Measurements from ENCODE around the gene HAND2. TPM values are rescaled to one million over a fixed set of nuclear protein-coding genes. Genes with fewer than 3 reads are reported as not detected.

Gene HAND2
- total RNA-seq, 1 donor from 2014 or later, result not detected

DNA sequence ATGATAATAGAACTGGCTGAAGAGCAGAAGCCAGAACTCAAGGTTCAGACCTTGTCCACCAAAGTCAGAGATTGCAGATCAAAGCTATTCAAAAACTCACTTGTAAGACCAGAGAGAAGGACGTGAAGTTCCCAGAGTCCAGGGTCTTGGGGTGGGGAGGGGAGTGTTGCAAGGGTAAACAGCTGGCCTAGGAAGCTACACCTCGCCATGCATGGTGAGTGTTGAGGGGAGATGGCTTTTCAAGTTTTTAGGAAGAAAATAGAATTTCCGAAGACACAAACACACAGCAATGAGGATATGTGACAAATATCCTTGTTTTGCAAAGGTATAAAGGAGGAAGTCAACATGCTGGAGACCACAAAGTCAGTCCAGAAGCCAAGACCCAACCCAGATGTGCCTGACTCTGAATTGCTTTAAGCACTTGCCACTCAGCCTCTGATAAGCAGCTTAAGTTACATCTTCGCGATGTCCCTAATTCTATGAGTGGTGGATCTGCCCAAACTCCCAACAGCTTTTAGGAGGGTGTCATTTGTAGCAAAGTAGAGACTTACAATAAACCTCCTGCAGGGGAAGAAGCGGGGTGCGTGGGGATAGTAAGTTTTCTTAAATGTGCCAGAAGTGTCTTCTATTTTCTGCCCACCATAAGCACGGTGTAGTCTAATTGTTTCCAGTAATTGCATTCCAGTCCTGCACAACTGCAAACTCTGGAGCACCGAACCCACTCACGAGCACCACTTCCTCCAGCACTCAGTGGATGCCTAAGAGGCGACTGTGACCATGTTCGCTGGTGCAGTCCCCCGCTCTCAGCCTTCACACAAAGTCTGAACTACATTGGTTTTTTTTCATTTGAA is 26.5 kb downstream of the HAND2 start:
- no peak for DNase-seq (ENCODE audit: low read depth in 2 of 2)

- no peak for DNase-seq (ENCODE audit: low read depth in 2 of 2)
Observed at GRCh38 chr4:173502282-173502681, 27.7 kb downstream of the HAND2 start.

DNA sequence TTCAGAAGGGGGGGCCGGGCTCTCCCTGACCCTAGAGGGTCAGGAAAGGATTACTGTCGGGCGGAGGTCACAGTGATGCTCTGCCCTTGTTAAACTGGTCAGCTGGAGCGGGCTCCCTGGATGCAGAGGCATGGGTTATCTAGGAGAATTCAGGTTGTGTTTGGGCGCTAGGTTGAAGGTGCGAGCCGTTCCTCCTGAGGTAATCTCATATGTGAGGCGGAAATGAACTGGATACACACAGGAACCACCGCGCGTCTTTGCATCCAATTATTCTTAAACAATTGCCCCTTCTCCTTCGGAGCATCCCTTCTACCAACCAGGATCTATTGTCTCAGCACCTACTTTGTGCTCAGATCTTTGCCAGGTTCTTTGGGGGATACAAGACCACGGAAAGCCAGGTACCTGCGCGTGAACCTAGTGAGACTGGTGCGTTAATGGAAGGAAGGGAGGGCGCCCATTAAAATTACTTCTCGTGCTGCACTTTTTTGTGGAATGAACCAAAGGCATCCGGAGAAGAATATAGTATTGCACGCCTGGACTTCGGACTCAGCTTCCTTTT is 28.4 kb downstream of the HAND2 start:
- no peak for DNase-seq (ENCODE audit: low read depth in 2 of 2)

DNA sequence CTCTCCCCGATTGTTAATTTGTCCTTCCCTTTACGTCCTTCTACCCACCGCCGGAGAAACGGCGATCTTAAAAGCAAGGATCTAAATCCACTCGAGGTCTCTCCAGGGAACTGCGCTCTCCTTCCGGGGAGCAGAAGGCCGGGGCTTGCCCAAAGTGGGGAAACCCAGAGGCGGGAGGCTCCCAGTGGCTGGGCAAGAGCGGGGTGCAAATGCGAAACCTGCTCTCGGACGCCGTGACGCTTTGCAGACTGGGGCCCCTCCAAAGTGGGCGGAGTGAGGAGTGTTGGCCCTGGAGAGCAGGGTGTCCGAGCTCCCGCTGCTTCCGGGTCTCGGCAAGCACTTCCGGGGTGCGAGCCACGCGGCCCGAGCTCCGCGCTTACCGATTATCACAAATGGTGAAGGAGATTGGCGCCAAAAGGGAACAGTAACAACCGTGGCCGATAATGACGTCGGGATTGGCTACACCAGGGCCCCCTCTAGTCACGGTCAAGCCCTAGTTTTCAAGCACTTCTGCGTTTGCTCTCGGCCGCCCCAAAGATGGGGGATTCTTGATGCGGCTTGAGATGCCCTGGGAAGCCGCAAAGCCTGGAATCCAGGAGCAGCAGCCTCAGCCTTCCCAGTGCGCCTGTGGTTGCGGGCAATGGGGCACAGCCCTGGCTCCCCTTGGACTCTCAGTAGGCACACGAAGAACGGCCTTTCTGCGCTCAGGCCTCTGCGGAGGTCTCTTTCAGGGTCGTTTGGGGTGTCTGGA is 29.0 kb downstream of the HAND2 start:
- DNase-seq (ENCODE audit: low read depth in 2 of 2), result no peak

DNA sequence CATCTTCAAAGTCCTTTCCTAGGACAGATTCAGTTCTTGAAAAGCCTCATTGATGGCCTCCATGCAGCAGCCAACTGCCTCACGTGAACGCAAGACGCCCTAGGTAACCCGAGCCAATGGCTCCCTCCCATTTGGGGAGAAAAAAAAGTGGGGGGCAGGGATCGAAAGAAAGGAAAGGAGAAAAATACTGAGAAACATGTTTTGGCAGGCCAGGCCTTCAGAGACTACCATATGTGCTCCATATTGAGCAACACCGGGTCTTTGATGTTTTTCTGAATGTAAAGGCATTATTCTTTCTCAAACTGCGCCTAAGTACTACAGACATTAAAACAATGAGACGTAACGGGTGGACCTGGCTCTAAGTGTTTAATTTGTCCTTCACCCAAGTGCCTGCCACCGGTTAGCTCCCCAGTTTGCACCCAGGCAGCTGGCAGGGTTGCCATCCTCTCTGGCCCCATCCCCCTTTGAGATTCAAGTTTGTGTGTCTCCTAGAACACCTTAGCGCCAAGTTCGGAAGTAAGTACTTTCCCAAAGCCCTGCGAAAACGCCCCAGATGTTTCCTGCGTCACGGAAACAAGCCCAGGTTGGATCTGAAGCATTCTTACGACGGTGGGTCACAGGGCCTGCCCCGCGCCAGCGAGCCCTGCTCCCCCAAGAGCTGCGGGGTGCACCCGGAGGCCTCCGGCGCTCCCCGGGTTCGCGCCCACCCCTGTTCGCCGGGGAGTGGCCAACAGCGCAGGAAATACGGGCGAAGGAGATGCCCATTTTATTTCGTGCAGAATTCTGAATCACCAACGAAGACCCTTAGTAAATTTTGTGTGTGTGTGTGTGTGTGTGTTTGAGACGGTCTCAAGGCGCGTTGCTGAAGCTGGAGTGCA is 30.1 kb downstream of the HAND2 start:
- DNase-seq (ENCODE audit: low read depth in 2 of 2), result no peak

DNA sequence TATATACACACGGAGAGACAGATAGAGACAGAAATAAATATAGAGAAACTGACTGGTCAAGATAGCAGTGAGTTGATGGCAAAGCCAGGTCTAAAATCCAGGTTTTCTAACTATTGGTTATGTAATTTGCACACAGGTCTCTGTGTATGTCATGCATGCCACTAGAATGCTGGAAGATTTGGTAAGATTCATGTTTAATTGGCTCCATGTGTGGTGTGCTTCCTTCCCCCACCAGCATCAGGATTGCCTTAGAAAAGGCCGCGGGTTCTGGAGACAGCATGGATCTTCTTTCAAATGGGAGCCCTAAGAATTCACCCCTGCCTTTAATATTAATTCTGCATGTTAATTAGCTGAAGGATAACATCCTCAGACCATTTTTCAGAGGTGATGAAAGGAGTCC is 31.3 kb downstream of the HAND2 start:
- DNase-seq (ENCODE audit: low read depth in 2 of 2), result no peak

- DNase-seq (ENCODE audit: low read depth in 2 of 2), result no peak
Observed at GRCh38 chr4:173498023-173498422, 32.0 kb downstream of the HAND2 start.

- DNase-seq (ENCODE audit: low read depth in 2 of 2), result peak; percentile 31 to 62
Observed at GRCh38 chr4:173494013-173494970, 35.7 kb downstream of the HAND2 start.

DNA sequence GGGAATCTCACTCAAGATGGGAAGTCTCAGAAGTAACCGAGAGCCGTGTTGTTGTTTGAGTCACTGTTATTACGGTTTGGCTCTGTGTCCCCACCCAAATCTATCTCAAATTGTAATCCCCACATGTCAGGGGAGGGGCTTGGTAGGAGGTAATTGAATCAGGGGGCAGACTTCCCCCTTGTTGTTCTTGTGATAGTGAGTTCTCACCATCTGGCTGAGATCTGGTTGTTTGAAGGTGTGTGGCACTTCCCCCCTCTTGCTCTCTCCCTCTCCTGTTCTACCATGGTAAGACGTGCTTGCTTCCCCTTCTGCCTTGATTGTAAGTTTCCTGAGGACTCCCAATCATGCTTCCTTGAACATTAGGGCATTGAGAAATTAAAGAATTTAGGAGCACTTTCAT is 37.0 kb downstream of the HAND2 start:
- no peak for DNase-seq (ENCODE audit: low read depth in 2 of 2)

- no peak for DNase-seq (ENCODE audit: low read depth in 2 of 2)
Observed at GRCh38 chr4:173492315-173492714, 37.7 kb downstream of the HAND2 start.

GRCh38 chr4:173490817-173491528 is 39.1 kb downstream of the HAND2 start:
- peak; percentile 86 to 87 for DNase-seq (ENCODE audit: low read depth in 2 of 2)

DNA sequence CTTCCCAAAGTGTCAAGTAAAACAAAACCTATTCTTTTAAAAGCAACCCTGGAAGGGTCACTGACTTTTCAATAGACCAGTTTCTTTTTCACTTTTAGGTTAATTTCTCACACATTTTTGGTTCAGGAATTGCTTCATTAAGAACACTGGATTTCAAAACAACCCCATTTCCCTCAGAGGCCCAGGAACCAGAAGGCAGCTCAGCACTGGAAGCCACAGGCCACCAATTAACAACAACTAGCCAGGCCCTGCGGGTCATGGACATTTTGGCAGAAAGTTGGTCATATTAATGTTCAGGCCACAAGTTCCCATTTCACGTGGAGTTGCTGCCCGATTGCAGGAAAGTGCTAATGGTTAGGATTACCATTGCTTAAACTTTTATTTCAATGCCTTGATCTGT is 39.8 kb downstream of the HAND2 start:
- DNase-seq (ENCODE audit: low read depth in 2 of 2), result no peak

- no peak for DNase-seq (ENCODE audit: low read depth in 2 of 2)
Observed at GRCh38 chr4:173489514-173489913, 40.5 kb downstream of the HAND2 start.

GRCh38 chr4:173488656-173489055 is 41.4 kb downstream of the HAND2 start:
- DNase-seq (ENCODE audit: low read depth in 2 of 2), result no peak

DNA sequence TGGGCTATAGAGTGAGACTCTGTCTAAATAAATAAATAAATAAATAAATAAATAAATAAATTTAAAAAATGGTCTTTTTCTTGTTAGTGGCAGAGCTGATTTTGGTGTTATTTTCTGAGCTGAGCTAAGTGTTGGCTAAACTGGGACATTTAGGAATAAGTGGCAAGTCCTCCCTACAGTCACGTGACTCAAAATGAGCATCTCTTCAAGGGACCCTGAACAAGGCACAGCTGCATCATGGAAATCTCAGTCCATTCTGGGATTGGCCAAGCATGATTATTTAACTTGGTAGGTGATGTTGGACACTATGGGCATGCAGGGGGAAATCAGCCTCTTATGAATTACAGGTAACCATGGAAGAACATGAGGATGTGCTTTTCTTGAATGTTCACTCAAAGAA is 42.0 kb downstream of the HAND2 start:
- no peak for DNase-seq (ENCODE audit: low read depth in 2 of 2)

DNA sequence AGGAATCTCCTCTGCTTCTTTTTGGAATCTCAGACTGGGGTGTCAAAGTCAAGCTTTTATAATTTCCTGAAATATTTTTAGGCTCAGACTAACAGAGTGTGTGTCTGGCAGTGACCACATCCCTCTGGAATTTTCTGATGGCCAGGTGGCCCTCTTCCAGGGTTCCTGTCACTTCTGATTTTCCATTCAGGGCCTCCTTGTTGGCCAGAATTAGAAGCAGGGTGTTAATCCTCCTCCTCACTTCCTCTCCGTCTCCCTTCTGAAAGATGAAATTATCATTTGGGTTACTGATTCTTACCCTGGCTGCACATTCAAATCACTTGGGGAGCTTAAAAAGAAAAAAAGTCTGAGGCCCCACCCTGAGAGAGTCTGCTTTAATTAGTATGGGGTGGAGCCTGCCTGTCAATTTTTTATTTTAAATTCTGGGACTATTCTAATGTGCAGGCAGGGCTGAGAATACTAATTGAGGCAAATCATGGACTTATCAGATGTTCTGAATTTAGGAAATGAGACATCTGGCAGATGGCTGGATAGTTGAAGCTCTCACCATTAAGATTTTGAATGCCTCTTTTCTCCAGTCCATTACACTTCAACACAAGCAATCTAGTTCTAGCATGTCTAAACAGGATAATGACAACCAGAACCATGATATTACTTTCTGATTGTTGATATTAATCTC is 43.2 kb downstream of the HAND2 start:
- no peak for DNase-seq (ENCODE audit: low read depth in 2 of 2)

GRCh38 chr4:173485164-173485563 is 44.9 kb downstream of the HAND2 start:
- DNase-seq (ENCODE audit: low read depth in 2 of 2), result no peak

- no peak for DNase-seq (ENCODE audit: low read depth in 2 of 2)
Observed at GRCh38 chr4:173482330-173482931, 47.6 kb downstream of the HAND2 start.

- DNase-seq (ENCODE audit: low read depth in 2 of 2), result no peak
Observed at GRCh38 chr4:173478913-173479283, 51.1 kb downstream of the HAND2 start.
